Measurements from ENCODE around the gene P2RX4. TPM values are rescaled to one million over a fixed set of nuclear protein-coding genes. Genes with fewer than 3 reads are reported as not detected.
"Not testable (repeated sequence)": the region's sequence is repeated elsewhere in the genome, so short reads cannot be mapped to it uniquely, and the experiment has no call there.

Gene P2RX4
- total RNA-seq, 2 experiments from 2014 or later = 52.7 to 56.2 TPM

GRCh38 chr12:121241156-121241970 is 31.4 kb downstream of the P2RX4 start:
- H3K27me3 Mint-ChIP-seq = no peaks in the 10 kb centered on the region
- peaks cover 44% of the 10 kb centered on the region for H3K4me1 Mint-ChIP-seq
- no peaks in the 10 kb centered on the region for H3K9me3 Mint-ChIP-seq
- ChIA-PET CTCF (interaction anchor here (1.0 kb wide), 1 partner anchor 17 kb away, joined by 4 read pairs; no protein-coding TSS in a partner anchor), POLR2A (no interaction called here)
- peaks cover 40% of the 10 kb centered on the region for H3K36me3 Mint-ChIP-seq (ENCODE audit: low read depth)
- H3K27ac Mint-ChIP-seq = peak overlapping the region; percentile 98
- peak overlapping the region; percentile 64 for H3K4me3 Mint-ChIP-seq
- no peak for DNase-seq

GRCh38 chr12:121245031-121245430 is 35.1 kb downstream of the P2RX4 start:
- Mint-ChIP-seq H3K4me1 (peaks cover 23% of the 10 kb centered on the region), H3K27ac (no peak overlapping the region), H3K36me3 (ENCODE audit: low read depth) (peaks cover 35% of the 10 kb centered on the region), H3K9me3 (no peaks in the 10 kb centered on the region), H3K27me3 (no peaks in the 10 kb centered on the region), H3K4me3 (no peak overlapping the region)
- DNase-seq = no peak
- POLR2A ChIA-PET = no interaction called here
- CTCF ChIA-PET = interaction anchor here (1.1 kb wide), 1 partner anchor 9 kb away, joined by 3 read pairs; no protein-coding TSS in a partner anchor

DNA sequence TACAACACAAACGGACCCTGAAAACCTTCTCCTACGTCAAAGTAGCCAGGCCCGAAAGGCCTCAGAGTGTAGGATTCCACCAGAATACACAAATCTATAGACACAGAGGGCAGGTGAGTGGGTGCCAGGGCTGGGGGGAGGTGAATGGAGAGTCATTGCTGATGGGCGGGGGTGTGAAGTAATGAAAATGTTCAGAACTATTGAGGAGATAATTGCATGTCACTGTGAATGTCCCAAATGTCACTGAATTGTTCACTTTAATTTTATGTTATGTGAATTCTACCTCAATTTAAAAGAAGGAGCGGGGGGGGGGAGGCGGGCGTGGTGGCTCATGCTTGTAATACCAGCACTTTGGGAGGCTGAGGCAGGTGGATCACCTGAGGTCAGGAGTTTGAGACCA is 36.0 kb downstream of the P2RX4 start:
- H3K9me3 Mint-ChIP-seq = no peaks in the 10 kb centered on the region
- ChIA-PET CTCF (interaction anchor here (0.6 kb wide), 1 partner anchor 85 kb away, joined by 3 read pairs; no protein-coding TSS in a partner anchor), POLR2A (no interaction called here)
- H3K27ac Mint-ChIP-seq = no peak overlapping the region
- H3K4me1 Mint-ChIP-seq = peaks cover 14% of the 10 kb centered on the region
- no peak for DNase-seq
- H3K36me3 Mint-ChIP-seq (ENCODE audit: low read depth) = peaks cover 26% of the 10 kb centered on the region
- H3K27me3 Mint-ChIP-seq = no peaks in the 10 kb centered on the region
- no peak overlapping the region for H3K4me3 Mint-ChIP-seq

DNA sequence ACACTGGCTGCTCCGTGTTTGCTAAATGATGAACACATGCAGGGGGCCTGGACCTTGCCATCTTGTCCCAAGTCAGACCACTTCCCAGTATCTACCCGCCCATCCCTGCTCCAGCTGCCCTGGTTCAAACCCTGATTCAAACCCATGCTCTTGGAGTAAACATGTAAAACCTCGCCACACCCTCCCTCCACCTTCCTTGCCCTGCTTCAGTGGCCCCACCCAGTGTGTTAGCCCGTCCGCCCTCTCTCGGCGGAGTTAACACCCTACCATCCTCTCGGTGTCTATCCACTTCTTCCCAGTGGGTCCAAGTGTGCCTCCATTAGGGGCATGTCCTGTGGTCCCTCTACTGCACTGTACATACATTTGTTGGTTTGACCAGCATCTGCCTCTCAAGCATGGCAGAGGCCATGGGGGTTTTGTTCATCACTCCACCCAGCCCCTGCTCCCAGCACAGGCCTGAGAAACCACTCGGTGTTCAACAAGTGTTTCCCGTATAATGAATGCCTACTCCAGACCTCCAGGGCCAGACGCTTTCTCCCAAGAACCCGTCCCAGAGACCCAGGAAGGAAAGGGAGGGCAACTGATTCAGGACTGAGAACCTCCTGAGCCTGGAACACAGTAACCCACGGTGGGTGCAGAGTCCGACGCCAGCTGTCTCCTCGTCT is 37.1 kb downstream of the P2RX4 start:
- Mint-ChIP-seq H3K27ac (peak overlapping the region; percentile 7), H3K27me3 (no peaks in the 10 kb centered on the region), H3K4me3 (no peak overlapping the region), H3K4me1 (peaks cover 4% of the 10 kb centered on the region), H3K9me3 (no peaks in the 10 kb centered on the region), H3K36me3 (ENCODE audit: low read depth) (peaks cover 22% of the 10 kb centered on the region)
- no peak for DNase-seq
- ChIA-PET CTCF (no interaction called here), POLR2A (no interaction called here)

GRCh38 chr12:121248622-121249021 is 38.7 kb downstream of the P2RX4 start:
- peaks cover 2% of the 10 kb centered on the region for H3K9me3 Mint-ChIP-seq
- CTCF ChIA-PET = interaction anchor here (1.2 to 2.3 kb wide), 2 partner anchors 9 to 10 kb away, joined by 4 to 8 read pairs; no protein-coding TSS in a partner anchor
- peaks cover 29% of the 10 kb centered on the region for H3K36me3 Mint-ChIP-seq (ENCODE audit: low read depth)
- POLR2A ChIA-PET = no interaction called here
- no peak for DNase-seq
- peaks cover 4% of the 10 kb centered on the region for H3K4me1 Mint-ChIP-seq
- H3K27ac Mint-ChIP-seq = no peak overlapping the region
- no peak overlapping the region for H3K4me3 Mint-ChIP-seq
- H3K27me3 Mint-ChIP-seq = no peaks in the 10 kb centered on the region

DNA sequence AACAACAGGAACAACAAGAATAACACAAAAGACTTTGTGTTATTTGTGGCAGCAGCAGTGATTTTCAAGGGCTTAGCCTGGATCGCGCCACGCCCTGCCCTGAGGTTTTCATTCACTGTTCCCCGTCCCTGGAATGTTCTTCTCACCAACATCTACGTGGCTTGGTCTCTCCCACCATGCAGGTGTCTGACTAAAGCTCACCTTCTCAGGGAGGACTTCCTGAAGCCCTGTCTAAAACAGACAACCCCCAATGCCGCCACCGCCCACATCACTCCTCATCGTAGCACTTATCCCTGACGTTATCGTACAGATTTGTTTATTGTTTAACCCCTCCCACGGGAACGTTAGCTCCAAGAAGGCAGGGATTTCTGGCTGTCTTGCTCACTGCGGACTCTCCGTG is 40.4 kb downstream of the P2RX4 start:
- Mint-ChIP-seq H3K4me1 (peaks cover 4% of the 10 kb centered on the region), H3K27me3 (no peaks in the 10 kb centered on the region), H3K9me3 (peaks cover 2% of the 10 kb centered on the region), H3K27ac (no peak overlapping the region), H3K4me3 (no peak overlapping the region), H3K36me3 (ENCODE audit: low read depth) (peaks cover 41% of the 10 kb centered on the region)
- DNase-seq = no peak
- ChIA-PET POLR2A (no interaction called here), CTCF (no interaction called here)

- Mint-ChIP-seq H3K4me3 (no peak overlapping the region), H3K4me1 (peaks cover 3% of the 10 kb centered on the region), H3K27me3 (no peaks in the 10 kb centered on the region), H3K9me3 (peaks cover 2% of the 10 kb centered on the region), H3K27ac (no peak overlapping the region), H3K36me3 (ENCODE audit: low read depth) (peaks cover 51% of the 10 kb centered on the region)
- CTCF ChIA-PET = interaction anchor here (1.0 kb wide), 1 partner anchor 12 kb away, joined by 3 read pairs; no protein-coding TSS in a partner anchor
- POLR2A ChIA-PET = no interaction called here
- no peak for DNase-seq
Measured at GRCh38 chr12:121251838-121252237, 41.9 kb downstream of the P2RX4 start.

DNA sequence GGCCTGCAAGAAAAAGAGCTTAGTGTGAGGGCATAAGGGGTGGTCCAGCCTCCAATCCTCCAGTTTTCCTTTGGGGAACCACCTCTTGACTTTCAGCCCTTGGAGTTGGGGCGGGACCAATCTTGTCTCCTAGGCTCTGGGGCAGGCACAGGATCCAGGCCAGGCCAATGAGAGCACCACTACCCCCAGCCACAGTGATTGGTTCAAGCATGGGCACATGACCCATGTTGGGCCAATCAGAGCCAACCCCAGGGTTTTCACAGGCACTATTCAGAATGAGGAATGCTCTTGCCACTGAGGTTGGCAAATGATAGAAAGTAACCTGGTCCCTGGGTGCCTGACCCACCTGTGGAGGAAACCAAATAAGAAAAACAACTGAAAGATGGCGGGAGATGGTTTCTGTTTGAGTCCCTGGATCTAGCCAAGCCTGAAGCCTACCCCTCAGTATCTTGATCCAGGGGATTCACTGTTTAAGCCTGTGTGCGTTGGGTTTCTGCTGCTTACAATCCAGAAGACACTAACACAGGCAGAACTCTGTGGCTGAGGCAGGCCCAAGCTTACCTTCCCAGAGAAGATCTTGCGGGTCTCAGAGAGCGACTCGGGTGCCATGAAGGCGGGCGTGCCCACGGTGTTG is 42.9 kb downstream of the P2RX4 start:
- H3K4me3 Mint-ChIP-seq = no peak overlapping the region
- peaks cover 2% of the 10 kb centered on the region for H3K9me3 Mint-ChIP-seq
- peaks cover 46% of the 10 kb centered on the region for H3K36me3 Mint-ChIP-seq (ENCODE audit: low read depth)
- POLR2A ChIA-PET = no interaction called here
- CTCF ChIA-PET = interaction anchor here (0.6 to 1.0 kb wide), 3 partner anchors 13 to 795 kb away, joined by 3 to 4 read pairs (median 3); no protein-coding TSS in a partner anchor
- H3K27me3 Mint-ChIP-seq = no peaks in the 10 kb centered on the region
- no peak for DNase-seq
- H3K27ac Mint-ChIP-seq = no peak overlapping the region
- no peaks in the 10 kb centered on the region for H3K4me1 Mint-ChIP-seq

DNA sequence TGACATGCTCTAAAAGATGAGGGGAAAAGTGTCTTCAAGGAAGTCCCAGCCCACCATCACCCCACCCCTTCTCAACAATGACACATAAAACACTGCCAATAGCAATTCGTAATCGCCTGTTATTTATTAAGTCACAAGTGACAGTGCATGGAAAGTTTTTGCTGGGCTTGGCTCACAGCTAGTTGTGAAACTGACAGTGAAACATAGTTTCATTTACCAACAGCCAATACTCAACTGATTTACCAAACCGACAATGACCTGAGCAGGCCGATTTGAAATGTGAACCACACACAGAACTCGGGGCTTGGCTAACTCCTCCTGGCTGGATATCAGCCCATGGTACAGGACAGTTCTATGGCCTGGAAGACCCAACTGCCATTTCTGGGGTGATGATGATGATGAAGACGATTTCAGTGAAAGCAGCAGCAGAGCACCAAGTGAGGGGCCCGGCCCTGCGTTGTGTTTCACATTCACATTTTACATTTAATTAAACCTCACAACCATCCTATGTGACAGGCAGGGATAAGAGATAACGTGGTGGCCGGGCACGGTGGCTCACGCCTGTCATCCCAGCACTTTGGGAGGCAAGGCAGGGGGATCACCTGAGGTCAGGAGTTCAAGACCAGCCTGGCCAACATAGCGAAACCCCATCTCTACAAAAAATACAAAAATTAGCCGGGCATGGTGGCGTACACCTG is 43.9 kb downstream of the P2RX4 start:
- H3K27me3 Mint-ChIP-seq = no peaks in the 10 kb centered on the region
- peaks cover 46% of the 10 kb centered on the region for H3K36me3 Mint-ChIP-seq (ENCODE audit: low read depth)
- CTCF ChIA-PET = interaction anchor here (0.7 kb wide), 1 partner anchor 35 kb away, joined by 3 read pairs; no protein-coding TSS in a partner anchor
- peaks cover 2% of the 10 kb centered on the region for H3K9me3 Mint-ChIP-seq
- H3K27ac Mint-ChIP-seq = no peak overlapping the region
- POLR2A ChIA-PET = no interaction called here
- no peak for DNase-seq
- H3K4me3 Mint-ChIP-seq = no peak overlapping the region
- H3K4me1 Mint-ChIP-seq = no peaks in the 10 kb centered on the region

DNA sequence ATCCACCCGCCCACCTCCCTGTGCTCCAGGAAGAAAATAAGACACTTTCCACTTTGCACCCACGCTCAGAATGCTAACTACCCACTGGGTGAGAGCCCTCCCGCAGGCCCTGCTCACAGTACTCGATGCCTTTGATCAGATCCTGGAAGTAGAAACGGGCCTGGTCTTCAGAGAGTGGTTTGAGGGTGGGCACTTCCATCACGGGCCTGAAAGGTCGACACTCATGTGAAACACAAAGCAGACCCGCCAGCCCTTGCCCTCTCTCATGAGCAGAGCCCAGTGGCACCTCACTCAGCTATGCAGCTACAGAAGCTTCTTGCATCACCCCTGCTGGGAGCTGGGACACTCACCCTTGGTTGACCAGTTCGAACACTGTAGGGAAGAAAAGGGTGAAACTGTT is 45.5 kb downstream of the P2RX4 start:
- H3K4me3 Mint-ChIP-seq = no peak overlapping the region
- POLR2A ChIA-PET = no interaction called here
- peaks cover 51% of the 10 kb centered on the region for H3K36me3 Mint-ChIP-seq (ENCODE audit: low read depth)
- H3K9me3 Mint-ChIP-seq = peaks cover 2% of the 10 kb centered on the region
- CTCF ChIA-PET = no interaction called here
- no peak overlapping the region for H3K27ac Mint-ChIP-seq
- H3K4me1 Mint-ChIP-seq = no peaks in the 10 kb centered on the region
- no peaks in the 10 kb centered on the region for H3K27me3 Mint-ChIP-seq
- DNase-seq = no peak

DNA sequence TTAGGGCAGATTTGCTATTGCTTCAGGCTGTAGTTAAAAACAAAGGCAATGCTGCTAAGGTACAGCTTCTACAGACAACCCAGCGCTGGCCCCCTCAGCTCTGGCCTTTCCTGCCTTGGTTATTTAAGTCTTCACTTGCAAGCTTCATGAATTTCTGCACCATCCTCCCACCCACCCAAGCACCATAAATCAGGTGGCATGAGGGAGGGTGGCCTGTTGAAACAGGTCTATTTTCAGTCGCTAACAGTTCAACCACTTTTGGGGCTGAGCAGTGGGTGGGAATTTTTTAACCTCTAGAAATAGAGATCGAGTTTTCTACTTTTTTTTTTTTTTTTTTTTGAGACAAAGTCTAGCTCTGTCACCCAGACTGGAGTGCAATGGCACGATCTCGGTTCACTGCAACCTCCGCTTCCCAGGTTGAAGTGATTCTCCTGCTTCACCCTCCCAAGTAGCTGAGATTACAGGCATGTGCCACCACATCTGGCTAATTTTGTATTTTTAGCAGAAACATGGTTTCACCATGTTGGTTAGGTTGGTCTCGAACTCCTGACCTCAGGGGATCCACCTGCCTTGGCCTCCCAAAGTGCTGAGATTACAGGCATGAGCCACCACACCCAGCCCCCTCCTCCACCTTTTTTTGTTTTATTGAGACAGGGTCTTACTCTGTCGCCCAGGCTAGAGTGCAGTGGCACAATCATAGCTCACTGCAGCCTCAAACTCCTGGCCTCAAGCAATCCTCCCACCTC is 47.9 kb downstream of the P2RX4 start:
- CTCF ChIA-PET = interaction anchor here (0.6 to 2.9 kb wide), 5 partner anchors 9 to 1963 kb away, joined by 3 to 8 read pairs (median 4); no protein-coding TSS in a partner anchor
- H3K27me3 Mint-ChIP-seq, POLR2A ChIA-PET, DNase-seq, H3K4me3 Mint-ChIP-seq, H3K27ac Mint-ChIP-seq, H3K4me1 Mint-ChIP-seq, H3K9me3 Mint-ChIP-seq: not testable (repeated sequence)
- H3K36me3 Mint-ChIP-seq (ENCODE audit: low read depth) = peaks cover 50% of the 10 kb centered on the region

- ChIA-PET CTCF (interaction anchor here (1.4 to 2.9 kb wide), 3 partner anchors 10 to 18 kb away, joined by 3 to 8 read pairs (median 4); no protein-coding TSS in a partner anchor), POLR2A (no interaction called here)
- H3K4me1 Mint-ChIP-seq = no peaks in the 10 kb centered on the region
Measured at GRCh38 chr12:121259074-121259473, 49.1 kb downstream of the P2RX4 start.

More at GRCh38 chr12:121259074-121259473, 49.1 kb downstream of the P2RX4 start:
- H3K27me3 Mint-ChIP-seq = no peaks in the 10 kb centered on the region
- no peaks in the 10 kb centered on the region for H3K9me3 Mint-ChIP-seq
- no peak overlapping the region for H3K4me3 Mint-ChIP-seq
- H3K36me3 Mint-ChIP-seq (ENCODE audit: low read depth) = peaks cover 40% of the 10 kb centered on the region
- DNase-seq = no peak
- no peak overlapping the region for H3K27ac Mint-ChIP-seq

Data from activated CD4-positive, alpha-beta T cell treated with anti-CD3 and anti-CD28 coated beads, Interleukin-2, amount 10 ng/mL, durations not matched to agents 7 days and 5 days (primary cell).